Rectal smooth muscle tissue (tissue), 1 donor: ENCODE measurements around the gene AGPS.
A peak's percentile ranks its signal among the peaks of the same experiment; 100 is the strongest.
"Not testable (repeated sequence)": the region's sequence is repeated elsewhere in the genome, so short reads cannot be mapped to it uniquely, and the experiment has no call there.

ENCODE experiments used
- H3K27ac ChIP-seq: one replicate; pipeline ENCODE4 v1.7.0; 2013; ENCODE audit warnings: low read depth, low read length, inconsistent platforms
- H3K27me3 ChIP-seq: one replicate; pipeline ENCODE4 v1.7.0; 2013; ENCODE audit warnings: low read length; ENCODE audit not compliant: control insufficient read depth, insufficient read depth
- H3K36me3 ChIP-seq: one replicate; pipeline ENCODE4 v1.7.0; 2013; ENCODE audit warnings: low read length; ENCODE audit not compliant: control insufficient read depth, insufficient read depth
- H3K4me1 ChIP-seq: one replicate; pipeline ENCODE4 v1.7.0; 2013; ENCODE audit warnings: low read length; ENCODE audit not compliant: control insufficient read depth, insufficient read depth
- H3K4me3 ChIP-seq: one replicate; pipeline ENCODE4 v1.7.0; 2013; ENCODE audit warnings: low read length
- H3K9ac ChIP-seq: one replicate; pipeline ENCODE4 v1.7.0; 2013; ENCODE audit warnings: low read length

AGPS gene

DNA sequence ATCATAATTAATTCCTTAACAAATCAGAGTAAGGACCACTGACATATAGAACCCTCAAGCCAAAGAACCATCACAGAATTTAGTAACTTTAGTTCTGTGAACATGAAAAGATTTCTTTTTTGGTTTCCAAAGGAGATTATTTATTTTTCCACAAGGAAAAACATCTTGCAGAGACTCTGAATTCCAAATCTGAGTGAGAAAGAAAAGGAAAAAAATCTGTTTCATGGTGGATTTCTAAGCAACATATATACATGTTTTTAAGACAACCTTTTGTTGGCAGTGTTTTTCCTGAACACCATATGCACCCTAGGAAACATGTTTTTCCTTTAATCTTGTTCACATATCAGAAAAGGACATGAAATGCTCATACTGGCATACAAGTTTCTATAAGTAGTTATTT, 149.8 kb downstream of the AGPS start:
- Histone ChIP-seq H3K4me3 (no peak overlapping the region), H3K27me3 (no peaks in the 10 kb centered on the region), H3K27ac (no peak overlapping the region)

DNA sequence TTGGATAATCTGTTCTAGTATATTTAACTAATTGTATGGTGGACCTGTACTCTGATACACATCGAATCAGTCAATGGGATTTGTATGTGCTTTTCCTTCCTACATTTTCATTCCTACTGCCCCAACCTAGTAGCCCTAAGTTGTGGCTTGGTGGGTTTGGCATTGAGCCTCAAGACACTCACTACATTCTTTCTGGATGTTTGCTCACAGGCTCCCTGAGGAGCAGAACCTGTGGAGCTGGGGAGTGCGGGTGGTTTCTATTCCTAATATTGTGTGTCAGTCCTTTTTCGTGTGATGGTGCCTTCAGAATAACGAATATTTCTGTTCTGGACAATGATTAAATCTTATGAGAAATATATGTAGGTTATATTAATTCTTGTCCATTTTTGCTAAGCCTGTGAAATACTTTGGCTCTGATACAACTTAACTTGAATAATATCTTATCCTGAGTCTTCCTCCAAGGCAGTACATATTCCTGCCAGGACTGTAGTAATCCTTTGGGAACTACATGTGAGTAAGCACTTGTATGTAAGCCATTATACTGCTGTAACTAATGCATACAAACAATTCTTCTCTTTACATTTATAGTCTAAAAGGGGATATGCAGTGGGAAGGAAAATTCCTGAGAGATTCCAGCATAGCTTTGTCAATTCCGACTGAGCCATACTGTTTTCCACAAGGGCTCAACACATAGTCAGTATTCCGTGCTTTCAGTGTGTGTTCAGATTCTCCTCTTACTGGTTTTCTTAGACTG, 150.6 kb downstream of the AGPS start:
- Histone ChIP-seq H3K4me1 (no peaks in the 10 kb centered on the region), H3K27ac (no peak overlapping the region), H3K36me3 (no peaks in the 10 kb centered on the region), H3K4me3 (no peak overlapping the region), H3K27me3 (no peaks in the 10 kb centered on the region), H3K9ac (no peak overlapping the region)

More for the DNA sequence above, 149.8 kb downstream of the AGPS start:
- no peaks in the 10 kb centered on the region for H3K4me1 ChIP-seq
- H3K9ac ChIP-seq: no peak overlapping the region
- H3K36me3 ChIP-seq: no peaks in the 10 kb centered on the region

DNA sequence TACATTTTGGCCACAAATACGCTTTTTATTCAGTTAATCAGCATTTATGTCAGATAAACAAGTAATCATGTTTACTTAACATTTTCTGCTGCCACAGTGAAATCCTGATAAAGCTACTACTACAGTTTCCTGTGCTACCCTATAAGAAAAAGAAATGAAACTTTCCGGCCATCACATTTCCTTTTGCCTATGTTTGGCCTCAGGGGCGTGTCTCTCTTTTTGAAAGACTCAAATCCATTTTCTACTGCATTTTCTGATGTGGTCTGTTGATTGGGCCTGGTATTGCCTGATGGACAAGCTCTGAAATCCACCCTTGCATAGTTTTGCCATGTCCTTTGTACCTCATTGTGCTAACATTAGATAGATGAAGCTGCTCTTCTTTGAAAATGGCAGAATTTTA, 152.6 kb downstream of the AGPS start:
- Histone ChIP-seq H3K4me1 (peaks cover 4% of the 10 kb centered on the region), H3K27ac (no peak overlapping the region), H3K9ac (no peak overlapping the region), H3K36me3 (no peaks in the 10 kb centered on the region), H3K27me3 (no peaks in the 10 kb centered on the region), H3K4me3 (no peak overlapping the region)

DNA sequence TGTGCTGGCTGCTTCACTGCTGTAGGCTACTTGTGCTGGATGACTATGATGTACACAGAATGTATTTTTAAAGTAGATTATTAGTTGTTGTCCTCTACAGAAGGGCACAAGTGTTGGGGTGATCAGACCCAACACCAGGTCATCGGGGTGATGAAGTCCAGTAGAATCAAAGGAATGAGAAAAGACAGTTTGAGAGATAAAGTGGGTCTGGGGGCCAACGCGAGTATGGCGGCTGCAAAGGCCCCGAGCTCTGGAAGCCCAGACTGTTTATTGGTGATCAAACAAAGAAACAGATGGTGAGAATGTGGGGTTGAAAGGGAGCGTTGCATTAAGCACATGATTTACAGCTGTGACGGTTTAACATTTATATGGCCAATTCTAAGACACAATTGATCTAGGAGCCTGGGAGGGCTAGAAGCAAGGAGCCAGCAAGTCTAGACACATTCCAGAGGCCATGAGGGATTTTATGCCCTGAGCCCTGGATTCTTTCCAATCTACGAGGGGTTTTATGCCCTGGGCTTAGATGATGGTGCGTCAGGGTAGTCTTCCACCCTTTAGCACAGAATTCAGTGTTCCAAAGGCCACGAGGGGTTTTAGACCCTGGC, 153.5 kb downstream of the AGPS start:
- Histone ChIP-seq H3K9ac (no peak overlapping the region), H3K4me1 (peaks cover 9% of the 10 kb centered on the region), H3K27ac (no peak overlapping the region), H3K4me3 (no peak overlapping the region), H3K36me3 (no peaks in the 10 kb centered on the region), H3K27me3 (no peaks in the 10 kb centered on the region)

DNA sequence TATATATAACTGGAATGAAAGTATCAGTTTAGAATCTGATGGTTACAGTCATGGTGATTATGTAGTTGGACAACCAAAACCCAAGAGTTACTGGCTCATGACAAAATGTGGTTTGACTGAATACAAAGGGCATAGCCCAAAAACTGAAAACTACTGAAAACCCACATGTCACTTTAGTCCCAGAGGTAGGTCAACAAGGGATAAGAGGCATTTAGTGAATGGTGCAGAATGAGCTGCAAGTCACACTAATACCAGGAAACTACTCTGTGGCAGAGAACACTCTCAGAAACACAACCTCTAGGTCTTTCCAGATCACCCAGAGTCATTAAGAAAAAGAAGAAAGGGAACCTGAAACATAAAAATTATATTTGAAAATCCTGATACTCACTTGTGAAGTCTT, 154.5 kb downstream of the AGPS start:
- H3K27ac ChIP-seq: no peak overlapping the region
- no peaks in the 10 kb centered on the region for H3K27me3 ChIP-seq
- H3K9ac ChIP-seq: no peak overlapping the region
- peaks cover 9% of the 10 kb centered on the region for H3K4me1 ChIP-seq
- H3K36me3 ChIP-seq: no peaks in the 10 kb centered on the region
- no peak overlapping the region for H3K4me3 ChIP-seq

DNA sequence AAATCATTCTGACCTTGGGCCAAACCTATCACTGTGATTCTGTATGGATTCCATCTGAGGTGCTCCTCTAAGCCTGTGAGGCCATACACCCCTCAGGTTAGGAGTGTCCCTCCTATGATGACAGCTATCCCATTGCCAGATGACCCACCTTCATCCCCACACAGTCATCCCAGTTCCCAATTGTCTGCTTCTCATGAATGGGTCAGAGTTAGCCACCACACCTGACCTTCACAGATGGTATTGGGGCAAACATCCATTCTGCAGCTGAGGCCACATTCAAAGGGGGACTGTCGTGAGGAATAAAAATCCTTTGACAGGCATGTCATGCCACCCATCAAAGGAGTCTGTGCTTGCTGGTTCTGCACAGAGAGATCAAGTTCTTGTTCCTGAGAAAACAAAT, 155.2 kb downstream of the AGPS start:
- H3K4me1 ChIP-seq: peaks cover 9% of the 10 kb centered on the region
- no peak overlapping the region for H3K27ac ChIP-seq
- no peak overlapping the region for H3K9ac ChIP-seq
- H3K27me3 ChIP-seq: no peaks in the 10 kb centered on the region
- H3K36me3 ChIP-seq: no peaks in the 10 kb centered on the region
- no peak overlapping the region for H3K4me3 ChIP-seq

DNA sequence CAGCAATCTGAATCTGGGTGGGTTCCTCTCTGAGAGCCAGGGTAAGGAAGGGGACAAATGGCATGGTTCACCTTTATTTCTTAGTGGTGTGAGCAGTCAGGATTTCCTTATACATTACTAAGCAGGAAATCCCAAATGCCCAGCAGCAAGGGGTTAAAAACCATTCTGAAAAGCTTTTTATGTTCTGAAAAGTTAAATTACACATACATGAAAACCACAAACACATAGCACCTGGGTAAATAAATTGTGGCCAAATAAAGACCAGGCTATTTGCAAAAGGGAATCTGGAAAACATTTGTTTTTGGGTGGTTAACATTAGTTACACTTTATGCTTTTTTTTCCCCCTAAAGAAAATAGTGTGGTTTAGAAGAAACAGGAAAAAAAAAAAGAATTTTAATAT, 156.1 kb downstream of the AGPS start:
- no peak overlapping the region for H3K27ac ChIP-seq
- no peaks in the 10 kb centered on the region for H3K36me3 ChIP-seq
- H3K4me3 ChIP-seq: no peak overlapping the region
- no peak overlapping the region for H3K9ac ChIP-seq
- H3K4me1 ChIP-seq: peaks cover 12% of the 10 kb centered on the region
- no peaks in the 10 kb centered on the region for H3K27me3 ChIP-seq

DNA sequence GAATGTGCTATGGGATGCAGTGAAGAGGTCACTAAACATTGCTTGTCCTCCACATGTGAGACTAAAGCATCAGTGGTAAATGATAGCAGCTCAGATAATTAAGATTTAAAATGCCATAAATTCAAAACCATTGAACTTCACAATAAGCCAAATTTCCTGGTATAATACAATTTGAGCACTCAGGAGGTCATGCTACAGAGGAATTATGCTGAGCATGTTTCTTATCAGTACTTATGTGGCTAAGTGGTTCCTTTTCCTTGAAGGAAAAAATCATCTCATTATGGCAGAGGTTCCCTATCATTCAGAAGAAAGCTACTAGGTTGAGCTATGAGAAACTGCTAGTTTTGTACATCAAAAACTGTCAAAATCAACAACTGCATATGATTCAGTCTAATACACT, 156.6 kb downstream of the AGPS start:
- Histone ChIP-seq H3K4me3 (no peak overlapping the region), H3K27me3 (no peaks in the 10 kb centered on the region), H3K27ac (peak overlapping the region; percentile 6), H3K4me1 (peaks cover 12% of the 10 kb centered on the region), H3K9ac (no peak overlapping the region), H3K36me3 (no peaks in the 10 kb centered on the region)

DNA sequence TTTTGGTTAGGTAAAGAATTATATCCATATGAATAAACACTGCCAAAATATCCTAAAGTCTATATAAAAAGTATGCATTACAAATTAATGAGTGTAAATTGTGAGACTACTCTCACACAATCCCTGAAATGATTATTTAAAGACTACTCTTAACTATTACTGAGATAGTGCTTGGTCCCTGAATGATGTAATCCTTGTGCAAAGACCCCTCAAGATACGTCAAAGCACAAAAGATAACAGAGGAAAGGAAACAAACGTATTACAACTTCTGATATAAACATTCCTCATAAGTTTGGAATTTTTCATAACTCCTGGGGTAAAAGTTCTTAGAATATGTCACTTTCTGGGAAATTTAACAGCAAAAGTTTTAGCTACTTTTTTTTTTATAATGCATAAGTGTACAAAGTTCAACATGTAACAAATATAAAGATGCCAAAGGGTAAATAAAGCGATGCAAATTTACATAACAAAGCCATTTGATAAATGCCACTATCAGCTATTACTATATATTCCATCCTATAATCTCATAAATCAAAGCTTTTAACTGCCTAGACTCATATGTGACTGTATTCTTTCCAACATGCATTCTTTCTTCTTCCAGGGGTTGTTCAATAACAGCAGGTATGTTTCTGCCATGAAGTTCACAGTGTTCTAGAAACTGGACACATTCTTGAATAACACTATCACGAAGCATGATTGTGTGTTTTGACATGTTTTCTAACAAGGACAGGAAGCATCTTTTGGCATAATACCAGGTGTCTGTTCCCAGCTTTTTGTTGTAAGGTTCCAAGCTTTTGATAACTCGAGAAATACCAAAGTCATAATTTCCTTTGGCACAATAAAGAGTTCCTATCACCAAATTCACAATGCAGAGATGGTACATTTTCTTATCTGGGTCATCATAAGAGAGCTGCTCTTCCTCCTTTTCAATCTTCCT, 158.0 kb downstream of the AGPS start:
- Histone ChIP-seq H3K27me3 (no peaks in the 10 kb centered on the region), H3K9ac (no peak overlapping the region), H3K4me3 (no peak overlapping the region), H3K27ac (no peak overlapping the region), H3K36me3 (no peaks in the 10 kb centered on the region), H3K4me1 (peaks cover 12% of the 10 kb centered on the region)

DNA sequence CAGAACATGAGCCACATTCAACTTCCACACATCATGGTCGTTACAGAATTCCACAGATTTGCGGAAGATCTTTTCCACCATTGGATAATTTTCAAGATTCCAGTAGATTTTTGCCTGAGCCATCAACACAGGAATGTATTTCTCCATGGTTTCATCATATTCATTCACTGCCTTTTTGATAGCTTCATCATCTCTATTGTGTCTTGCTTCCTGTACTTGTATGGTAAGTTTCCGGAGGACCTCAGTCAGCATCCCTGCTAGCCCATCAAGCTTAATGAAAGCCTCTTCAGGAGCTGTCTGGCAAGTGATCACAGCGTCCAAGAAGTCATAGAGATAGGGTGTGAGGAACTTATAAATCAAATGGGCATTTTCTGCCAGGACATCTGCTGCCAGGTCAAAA, 158.8 kb downstream of the AGPS start:
- H3K4me1 ChIP-seq: peaks cover 12% of the 10 kb centered on the region
- H3K4me3 ChIP-seq, H3K36me3 ChIP-seq, H3K9ac ChIP-seq, H3K27me3 ChIP-seq, H3K27ac ChIP-seq: not testable (repeated sequence)

DNA sequence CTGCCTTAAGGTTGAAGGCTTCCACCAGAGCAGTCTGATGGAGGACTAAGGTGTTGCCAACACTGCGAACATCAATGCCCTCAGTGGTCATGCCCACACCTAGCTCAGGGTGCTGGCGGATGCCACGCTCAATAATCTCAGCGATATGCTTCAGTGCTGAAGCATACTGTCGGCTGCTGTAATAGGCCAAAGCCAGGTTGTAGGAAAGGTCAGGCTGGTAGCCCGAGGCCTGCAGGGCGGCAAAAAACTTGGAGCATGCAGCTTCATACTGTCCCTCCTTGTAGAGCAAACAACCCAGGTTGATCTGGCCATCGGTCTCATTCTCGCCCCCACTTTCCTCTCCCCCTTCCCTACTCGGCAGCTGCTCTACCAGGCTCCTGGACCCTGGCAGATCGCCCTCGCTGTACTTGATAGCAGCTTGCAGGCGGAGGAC, 159.4 kb downstream of the AGPS start:
- H3K36me3 ChIP-seq: no peaks in the 10 kb centered on the region
- peaks cover 12% of the 10 kb centered on the region for H3K4me1 ChIP-seq
- peak overlapping the region; percentile 83 for H3K27ac ChIP-seq
- H3K27me3 ChIP-seq: no peaks in the 10 kb centered on the region
- H3K4me3 ChIP-seq: peak overlapping the region; percentile 97
- H3K9ac ChIP-seq: no peak overlapping the region

DNA sequence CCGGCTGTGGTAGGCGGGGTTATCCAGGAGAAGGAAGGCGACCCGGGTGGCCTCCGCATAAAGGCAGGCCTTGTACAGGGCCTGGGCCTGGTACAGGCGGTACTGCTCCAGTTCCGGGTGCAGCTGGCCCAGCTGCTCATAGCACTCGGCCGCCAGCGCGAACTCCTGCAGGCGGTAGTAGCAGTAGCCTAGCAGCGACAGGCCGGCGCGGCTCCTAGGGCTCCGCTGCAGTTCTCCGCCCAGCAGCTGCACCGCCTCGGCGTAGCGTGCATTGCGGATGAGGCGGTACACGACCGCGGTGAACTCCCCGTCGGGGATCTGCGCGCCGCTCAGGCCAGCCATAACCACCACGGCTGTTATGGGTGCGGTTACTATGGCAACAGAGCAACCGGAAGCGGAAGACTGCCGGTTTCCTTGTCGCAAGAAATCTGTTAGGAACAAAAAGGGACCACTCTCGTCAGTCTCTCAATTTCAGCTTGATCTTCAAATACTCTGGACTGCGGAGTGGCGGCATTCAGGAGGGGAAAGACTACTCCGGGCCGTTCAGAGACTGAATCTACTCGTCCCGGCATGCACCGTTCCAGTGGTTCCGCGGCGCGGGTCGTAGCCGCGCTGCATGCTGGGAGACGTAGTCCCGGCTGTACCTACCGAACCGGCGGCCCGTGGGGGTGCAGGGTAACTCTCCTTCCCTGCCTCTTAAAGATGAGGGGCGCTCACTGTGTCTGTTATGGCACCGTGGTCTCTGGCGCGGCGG, 160.0 kb downstream of the AGPS start:
- Histone ChIP-seq H3K27ac (peak overlapping the region; percentile 83), H3K36me3 (no peaks in the 10 kb centered on the region), H3K4me1 (peaks cover 12% of the 10 kb centered on the region), H3K4me3 (peak overlapping the region; percentile 97), H3K27me3 (no peaks in the 10 kb centered on the region), H3K9ac (peak overlapping the region; percentile 26)
